GM23338 (cell line): Measurements from ENCODE around the gene SPTLC2.

Experiments
- CTCF ChIP-seq, 2 experiments: fragments of 200-600 bp in 1 of 2; sonication (generic) in 1 of 2; conservative IDR thresholded peaks; 2 replicates each; pipeline versions ENCODE4 v1.5.1 to v1.6.1; 2016 to 2017; ENCODE audit warnings: antibody characterized with exemption in 2 of 2, low read depth in 2 of 2, mild to moderate bottlenecking in 2 of 2, moderate library complexity in 1 of 2
- EZH2phosphoT487 ChIP-seq: fragments of 200-600 bp; sonication (generic); IDR thresholded peaks from one replicate; pipeline ENCODE4 v1.8.1; 2018; ENCODE audit warnings: antibody characterized with exemption; ENCODE audit not compliant: unreplicated experiment

DNA sequence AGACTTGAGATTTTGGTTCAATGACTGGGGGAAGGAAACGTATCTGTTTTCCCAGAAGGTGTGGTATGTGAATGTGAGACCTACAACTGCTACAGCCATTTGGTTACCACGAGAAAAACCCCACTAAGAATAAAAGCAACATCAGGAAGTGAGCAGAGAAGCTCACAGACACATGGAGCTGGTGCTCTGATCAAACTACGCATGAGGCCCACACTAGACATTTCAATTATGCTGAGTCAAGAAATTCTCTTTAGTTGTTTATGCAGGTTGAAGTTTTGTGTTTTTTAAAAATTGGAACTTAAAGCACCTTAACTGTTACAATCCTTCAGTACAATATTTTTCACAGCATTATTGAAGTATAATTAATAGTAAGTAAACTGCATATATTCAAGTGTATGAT, 8.9 kb upstream of the SPTLC2 start:
- TF ChIP-seq CTCF (conservative IDR thresholded peaks at IDR 0.05; ENCODE audit: low read depth in 2 of 2) (no peak), EZH2phosphoT487 (no peak)
